ENCODE data around the gene RIMBP3B. TPM values are rescaled to one million over a fixed set of nuclear protein-coding genes. Genes with fewer than 3 reads are reported as not detected.

Gene RIMBP3B, protein sequence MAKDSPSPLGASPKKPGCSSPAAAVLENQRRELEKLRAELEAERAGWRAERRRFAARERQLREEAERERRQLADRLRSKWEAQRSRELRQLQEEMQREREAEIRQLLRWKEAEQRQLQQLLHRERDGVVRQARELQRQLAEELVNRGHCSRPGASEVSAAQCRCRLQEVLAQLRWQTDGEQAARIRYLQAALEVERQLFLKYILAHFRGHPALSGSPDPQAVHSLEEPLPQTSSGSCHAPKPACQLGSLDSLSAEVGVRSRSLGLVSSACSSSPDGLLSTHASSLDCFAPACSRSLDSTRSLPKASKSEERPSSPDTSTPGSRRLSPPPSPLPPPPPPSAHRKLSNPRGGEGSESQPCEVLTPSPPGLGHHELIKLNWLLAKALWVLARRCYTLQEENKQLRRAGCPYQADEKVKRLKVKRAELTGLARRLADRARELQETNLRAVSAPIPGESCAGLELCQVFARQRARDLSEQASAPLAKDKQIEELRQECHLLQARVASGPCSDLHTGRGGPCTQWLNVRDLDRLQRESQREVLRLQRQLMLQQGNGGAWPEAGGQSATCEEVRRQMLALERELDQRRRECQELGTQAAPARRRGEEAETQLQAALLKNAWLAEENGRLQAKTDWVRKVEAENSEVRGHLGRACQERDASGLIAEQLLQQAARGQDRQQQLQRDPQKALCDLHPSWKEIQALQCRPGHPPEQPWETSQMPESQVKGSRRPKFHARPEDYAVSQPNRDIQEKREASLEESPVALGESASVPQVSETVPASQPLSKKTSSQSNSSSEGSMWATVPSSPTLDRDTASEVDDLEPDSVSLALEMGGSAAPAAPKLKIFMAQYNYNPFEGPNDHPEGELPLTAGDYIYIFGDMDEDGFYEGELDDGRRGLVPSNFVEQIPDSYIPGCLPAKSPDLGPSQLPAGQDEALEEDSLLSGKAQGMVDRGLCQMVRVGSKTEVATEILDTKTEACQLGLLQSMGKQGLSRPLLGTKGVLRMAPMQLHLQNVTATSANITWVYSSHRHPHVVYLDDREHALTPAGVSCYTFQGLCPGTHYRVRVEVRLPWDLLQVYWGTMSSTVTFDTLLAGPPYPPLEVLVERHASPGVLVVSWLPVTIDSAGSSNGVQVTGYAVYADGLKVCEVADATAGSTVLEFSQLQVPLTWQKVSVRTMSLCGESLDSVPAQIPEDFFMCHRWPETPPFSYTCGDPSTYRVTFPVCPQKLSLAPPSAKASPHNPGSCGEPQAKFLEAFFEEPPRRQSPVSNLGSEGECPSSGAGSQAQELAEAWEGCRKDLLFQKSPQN (N-terminal part only)
- total RNA-seq = 0.16 and 0.24 TPM in 2 replicates

DNA sequence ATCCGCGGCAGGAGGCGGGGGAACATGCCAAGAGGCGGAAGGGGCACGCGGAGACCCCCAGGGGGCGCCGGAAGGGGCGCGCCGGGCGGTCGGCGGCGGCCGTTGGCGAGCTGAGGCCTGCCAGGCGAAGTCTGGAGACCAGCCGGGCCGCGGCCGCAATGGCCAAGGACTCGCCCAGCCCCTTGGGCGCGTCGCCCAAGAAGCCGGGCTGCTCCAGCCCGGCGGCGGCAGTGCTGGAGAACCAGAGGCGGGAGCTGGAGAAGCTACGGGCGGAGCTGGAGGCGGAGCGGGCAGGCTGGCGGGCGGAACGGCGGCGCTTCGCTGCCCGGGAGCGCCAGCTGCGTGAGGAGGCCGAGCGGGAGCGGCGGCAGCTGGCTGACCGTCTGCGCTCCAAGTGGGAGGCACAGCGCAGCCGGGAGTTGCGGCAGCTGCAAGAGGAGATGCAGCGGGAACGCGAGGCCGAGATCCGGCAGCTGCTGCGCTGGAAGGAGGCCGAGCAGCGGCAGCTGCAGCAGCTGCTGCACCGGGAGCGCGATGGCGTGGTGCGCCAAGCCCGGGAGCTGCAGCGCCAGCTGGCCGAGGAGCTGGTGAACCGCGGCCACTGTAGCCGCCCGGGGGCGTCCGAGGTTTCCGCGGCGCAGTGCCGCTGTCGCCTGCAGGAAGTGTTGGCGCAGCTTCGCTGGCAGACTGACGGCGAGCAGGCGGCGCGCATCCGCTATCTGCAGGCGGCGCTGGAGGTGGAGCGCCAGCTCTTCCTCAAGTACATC, at the start of gene RIMBP3B:
Gene RIMBP3B, plus strand, starts transcription at position 51 of the 767 bp plus-strand sequence. Its CDS starts 108 bp downstream, at position 159.

DNA sequence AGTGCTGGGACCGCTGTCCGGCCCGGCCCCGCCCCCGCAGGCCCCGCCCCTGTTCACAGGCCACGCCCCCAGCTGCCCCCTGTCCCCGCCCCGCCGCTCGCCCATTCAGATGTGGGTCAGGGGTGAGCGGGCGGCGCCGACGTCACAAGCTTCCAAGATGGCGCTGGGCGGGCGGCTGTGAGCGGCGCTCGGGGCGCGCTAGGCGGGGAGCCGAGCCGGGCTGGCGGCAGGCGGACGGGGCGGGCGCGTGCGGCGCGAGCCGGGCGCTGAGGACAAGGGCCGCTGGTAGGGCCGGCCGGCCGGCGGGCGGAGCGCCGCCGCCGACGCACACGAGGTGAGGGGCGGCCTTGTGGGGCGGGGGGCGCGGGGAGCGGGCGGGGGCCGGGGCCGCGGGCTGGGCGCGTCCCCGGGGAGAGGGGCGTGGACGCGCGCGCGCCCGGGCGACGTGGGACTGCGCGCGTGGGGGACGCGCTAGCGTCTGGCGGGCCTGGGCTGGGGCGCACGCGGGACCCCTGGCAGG, 33.7 kb downstream of the RIMBP3B start, which contains the start of gene HIC2:
Gene HIC2, plus strand, starts transcription at position 145 of the 520 bp plus-strand sequence. CDS start 25,461 bp downstream, outside the sequence.

Small RNA genes within 50 kb of the gene (small RNA-seq; reads per million reads assigned to genes)
- gene RF00492 = not detected
- not detected for gene RN7SKP63

Other genes with a start within 250 kb of the RIMBP3B start
- 6.2 and 6.7 TPM in 2 replicates for gene HIC2, start 33.6 kb downstream of the RIMBP3B start, total RNA-seq
- gene TMEM191C, start 83.6 kb downstream of the RIMBP3B start, total RNA-seq = 0.65 and 0.85 TPM in 2 replicates
- 0.12 and 0.32 TPM in 2 replicates for gene RIMBP3C, start 167.7 kb downstream of the RIMBP3B start, total RNA-seq
- 35.5 and 39.6 TPM in 2 replicates for gene UBE2L3, start 184.0 kb downstream of the RIMBP3B start, total RNA-seq
- gene YDJC, start 246.3 kb downstream of the RIMBP3B start, total RNA-seq = 21.0 and 21.4 TPM in 2 replicates
- gene CCDC116, start 249.0 kb downstream of the RIMBP3B start, total RNA-seq = 0.61 and 0.65 TPM in 2 replicates